ENCODE results near the gene NEURL1. TPM values are rescaled to one million over a fixed set of nuclear protein-coding genes. Genes with fewer than 3 reads are reported as not detected.

Gene NEURL1
- total RNA-seq, 1 experiment from 2014 or later, result 4.8 TPM

DNA sequence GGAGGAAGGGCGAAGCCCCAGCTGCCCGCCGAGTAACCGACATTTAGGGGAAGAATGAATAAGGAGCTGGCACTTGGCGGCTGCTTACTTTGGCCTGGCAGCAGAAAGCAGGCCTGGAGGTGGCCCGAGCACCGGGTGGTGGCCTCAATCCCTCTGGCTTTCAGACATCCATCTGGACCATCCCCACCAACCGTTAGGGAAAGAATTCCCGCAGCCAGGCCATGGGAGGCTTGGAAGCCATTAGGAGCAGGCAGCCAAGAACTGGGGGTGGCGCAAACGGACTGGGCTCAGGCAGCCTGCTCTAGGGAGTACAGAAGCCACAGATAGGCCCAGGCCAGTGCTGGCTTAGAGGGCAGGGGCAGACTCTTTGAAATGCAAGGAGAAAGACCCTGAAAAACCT is 132.7 kb downstream of the NEURL1 start:
- no peak for DNase-seq
- H2AFZ ChIP-seq, result no peak overlapping the region
- no peaks in the 10 kb centered on the region for H3K27me3 ChIP-seq (ENCODE audit: insufficient read depth, low read depth)
- intact Hi-C loops (cut with micrococcal nuclease; ENCODE audit: unreplicated experiment), result no loop called here
- H3K9me3 ChIP-seq (ENCODE audit: insufficient read depth, low read depth), result no peaks in the 10 kb centered on the region
- ChIA-PET CTCF (no interaction called here), POLR2A (ENCODE audit: unreplicated experiment) (no interaction called here)
- no peaks in the 10 kb centered on the region for H3K36me3 ChIP-seq (ENCODE audit: low read depth)
- H3K9me2 ChIP-seq (ENCODE audit: insufficient read depth), result no peaks in the 10 kb centered on the region
- H3K4me2 ChIP-seq, result no peak overlapping the region
- H3F3A ChIP-seq (ENCODE audit: insufficient read depth, low read depth), result no peaks in the 10 kb centered on the region
- H3K27ac ChIP-seq, result no peak overlapping the region
- no peak overlapping the region for H3K4me3 ChIP-seq
- H3K79me2 ChIP-seq (ENCODE audit: low read depth), result no peaks in the 10 kb centered on the region
- H3K4me1 ChIP-seq (replicated peaks; ENCODE audit: insufficient read depth), result no peaks in the 10 kb centered on the region
- no TSS peak for BruUV-seq (replicated peaks)
- TF ChIP-seq EZH2 (IDR thresholded peaks at IDR 0.05; ENCODE audit: low read depth), result no peak
- TF ChIP-seq, protein P1, sequence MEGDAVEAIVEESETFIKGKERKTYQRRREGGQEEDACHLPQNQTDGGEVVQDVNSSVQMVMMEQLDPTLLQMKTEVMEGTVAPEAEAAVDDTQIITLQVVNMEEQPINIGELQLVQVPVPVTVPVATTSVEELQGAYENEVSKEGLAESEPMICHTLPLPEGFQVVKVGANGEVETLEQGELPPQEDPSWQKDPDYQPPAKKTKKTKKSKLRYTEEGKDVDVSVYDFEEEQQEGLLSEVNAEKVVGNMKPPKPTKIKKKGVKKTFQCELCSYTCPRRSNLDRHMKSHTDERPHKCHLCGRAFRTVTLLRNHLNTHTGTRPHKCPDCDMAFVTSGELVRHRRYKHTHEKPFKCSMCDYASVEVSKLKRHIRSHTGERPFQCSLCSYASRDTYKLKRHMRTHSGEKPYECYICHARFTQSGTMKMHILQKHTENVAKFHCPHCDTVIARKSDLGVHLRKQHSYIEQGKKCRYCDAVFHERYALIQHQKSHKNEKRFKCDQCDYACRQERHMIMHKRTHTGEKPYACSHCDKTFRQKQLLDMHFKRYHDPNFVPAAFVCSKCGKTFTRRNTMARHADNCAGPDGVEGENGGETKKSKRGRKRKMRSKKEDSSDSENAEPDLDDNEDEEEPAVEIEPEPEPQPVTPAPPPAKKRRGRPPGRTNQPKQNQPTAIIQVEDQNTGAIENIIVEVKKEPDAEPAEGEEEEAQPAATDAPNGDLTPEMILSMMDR (conservative IDR thresholded peaks at IDR 0.05), result no peak
- no peaks in the 10 kb centered on the region for H4K20me1 ChIP-seq (ENCODE audit: insufficient read depth)

DNA sequence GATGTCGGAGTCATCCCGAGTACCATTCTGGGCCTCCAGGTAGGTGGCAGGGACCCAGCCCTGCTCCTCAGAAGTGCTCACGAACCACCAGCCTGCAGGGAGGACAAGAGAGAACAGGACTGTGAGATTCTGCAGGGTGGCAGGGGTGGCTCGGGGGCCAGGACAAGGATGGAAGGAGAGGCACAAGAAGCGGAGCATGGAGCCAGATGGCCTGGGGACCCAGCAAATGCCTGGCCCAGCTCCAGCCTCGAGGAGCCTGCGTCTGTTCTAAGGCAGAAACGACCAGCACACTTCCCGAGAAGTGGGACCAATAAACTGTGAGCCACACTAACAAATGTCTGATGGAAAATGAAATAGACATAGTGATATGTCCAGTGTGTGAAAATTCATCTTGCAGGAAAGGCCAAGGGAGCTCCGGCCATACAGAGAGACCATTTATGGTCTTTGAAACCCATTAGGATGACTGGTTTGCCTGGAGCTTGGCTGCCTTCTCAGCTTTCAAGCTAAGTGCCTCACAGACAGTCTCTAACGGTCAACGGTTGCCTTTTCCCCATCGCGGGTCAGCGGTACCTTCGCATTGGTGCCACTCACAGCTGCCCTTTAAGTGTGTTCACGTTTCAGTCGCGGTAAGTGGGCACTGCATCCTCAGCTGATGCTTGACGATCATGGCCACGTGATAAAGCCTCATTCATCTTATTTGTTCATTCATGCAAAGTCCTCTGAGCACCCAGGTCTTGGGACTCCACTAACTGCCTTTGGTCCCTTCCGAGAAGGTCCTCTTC is 133.8 kb downstream of the NEURL1 start:
- no TSS peak for BruUV-seq (replicated peaks)
- no peaks in the 10 kb centered on the region for H3K79me2 ChIP-seq (ENCODE audit: low read depth)
- H3K4me1 ChIP-seq (replicated peaks; ENCODE audit: insufficient read depth), result no peaks in the 10 kb centered on the region
- H3K27ac ChIP-seq, result no peak overlapping the region
- no peak overlapping the region for H3K4me3 ChIP-seq
- no peak for DNase-seq
- H3K9me3 ChIP-seq (ENCODE audit: insufficient read depth, low read depth), result no peaks in the 10 kb centered on the region
- H3K27me3 ChIP-seq (ENCODE audit: insufficient read depth, low read depth), result no peaks in the 10 kb centered on the region
- H4K20me1 ChIP-seq (ENCODE audit: insufficient read depth), result no peaks in the 10 kb centered on the region
- intact Hi-C loops (cut with micrococcal nuclease; ENCODE audit: unreplicated experiment), result no loop called here
- ChIA-PET POLR2A (ENCODE audit: unreplicated experiment) (no interaction called here), CTCF (no interaction called here)
- no peak overlapping the region for H2AFZ ChIP-seq
- no peaks in the 10 kb centered on the region for H3K36me3 ChIP-seq (ENCODE audit: low read depth)
- H3K4me2 ChIP-seq, result no peak overlapping the region
- no peaks in the 10 kb centered on the region for H3F3A ChIP-seq (ENCODE audit: insufficient read depth, low read depth)
- no peaks in the 10 kb centered on the region for H3K9me2 ChIP-seq (ENCODE audit: insufficient read depth)
- TF ChIP-seq, protein P1 (conservative IDR thresholded peaks at IDR 0.05), result no peak
- no peak for TF ChIP-seq EZH2 (IDR thresholded peaks at IDR 0.05; ENCODE audit: low read depth)

DNA sequence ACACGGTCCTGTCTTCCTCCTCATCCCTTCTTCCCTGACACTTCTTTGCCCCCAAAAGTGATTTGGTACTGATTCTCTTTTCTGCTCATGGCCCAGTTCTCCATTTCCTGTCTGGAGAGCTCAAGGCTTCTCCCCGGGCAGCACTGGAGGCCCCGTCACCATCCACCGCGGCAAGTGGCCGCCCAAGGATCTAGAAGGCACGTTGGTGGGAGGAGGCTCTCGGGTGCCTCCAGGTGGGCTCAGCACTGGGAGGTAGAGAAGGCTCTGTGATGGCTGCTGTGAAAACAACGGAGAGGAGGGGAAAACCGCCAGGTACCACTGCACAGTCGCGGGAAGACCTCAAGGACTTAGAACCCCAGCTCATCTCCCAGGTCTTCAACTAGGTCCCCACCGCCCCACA is 134.4 kb downstream of the NEURL1 start:
- no peak for DNase-seq
- CTCF ChIA-PET, result no interaction called here
- Histone ChIP-seq H3K9me2 (ENCODE audit: insufficient read depth) (no peaks in the 10 kb centered on the region), H3F3A (ENCODE audit: insufficient read depth, low read depth) (no peaks in the 10 kb centered on the region), H4K20me1 (ENCODE audit: insufficient read depth) (no peaks in the 10 kb centered on the region), H3K36me3 (ENCODE audit: low read depth) (no peaks in the 10 kb centered on the region), H3K4me2 (no peak overlapping the region), H3K4me1 (replicated peaks; ENCODE audit: insufficient read depth) (no peaks in the 10 kb centered on the region), H2AFZ (no peak overlapping the region), H3K79me2 (ENCODE audit: low read depth) (no peaks in the 10 kb centered on the region), H3K4me3 (no peak overlapping the region), H3K27ac (no peak overlapping the region), H3K9me3 (ENCODE audit: insufficient read depth, low read depth) (no peaks in the 10 kb centered on the region), H3K27me3 (ENCODE audit: insufficient read depth, low read depth) (no peaks in the 10 kb centered on the region)
- intact Hi-C loops (cut with micrococcal nuclease; ENCODE audit: unreplicated experiment), result no loop called here
- POLR2A ChIA-PET (ENCODE audit: unreplicated experiment), result no interaction called here
- TF ChIP-seq EZH2 (IDR thresholded peaks at IDR 0.05; ENCODE audit: low read depth), result no peak
- TF ChIP-seq, protein P1 (conservative IDR thresholded peaks at IDR 0.05), result no peak
- no TSS peak for BruUV-seq (replicated peaks)
